GM10266 (cell line): ENCODE results near the gene THAP6.

Experiments used
- DNase-seq: peaks from one replicate; pipeline ENCODE4 v3.0.0; 2012; ENCODE audit errors: extremely low spot score
- TF ChIP-seq, protein P1 (sequence below): IDR thresholded peaks from 2 replicates; pipeline ENCODE4 v1.5.1; 2012; ENCODE audit warnings: mild to moderate bottlenecking, low read depth; ENCODE audit not compliant: control insufficient read depth, insufficient read depth; ENCODE audit errors: missing control alignments

The THAP6 gene

DNA sequence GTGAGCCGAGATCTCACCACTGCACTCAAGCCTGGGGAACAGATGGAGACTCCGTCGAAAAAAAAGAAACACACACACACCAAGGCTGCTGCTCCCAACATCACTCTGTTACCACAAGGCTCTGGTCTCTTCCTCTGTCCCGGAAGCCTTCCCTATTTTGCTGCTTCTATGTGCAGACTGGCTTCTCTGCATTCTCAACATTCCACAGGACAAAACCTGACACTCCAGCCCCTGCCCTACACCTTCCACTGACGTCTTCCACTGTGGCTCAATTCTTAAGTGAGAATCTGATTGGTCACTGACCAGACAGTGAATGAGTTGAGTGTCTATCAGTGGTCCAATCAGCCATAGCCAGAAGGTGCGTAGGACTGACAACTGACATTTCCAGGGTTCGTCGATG is 47.5 kb downstream of the THAP6 start:
- no peak for DNase-seq
- TF ChIP-seq, protein P1, sequence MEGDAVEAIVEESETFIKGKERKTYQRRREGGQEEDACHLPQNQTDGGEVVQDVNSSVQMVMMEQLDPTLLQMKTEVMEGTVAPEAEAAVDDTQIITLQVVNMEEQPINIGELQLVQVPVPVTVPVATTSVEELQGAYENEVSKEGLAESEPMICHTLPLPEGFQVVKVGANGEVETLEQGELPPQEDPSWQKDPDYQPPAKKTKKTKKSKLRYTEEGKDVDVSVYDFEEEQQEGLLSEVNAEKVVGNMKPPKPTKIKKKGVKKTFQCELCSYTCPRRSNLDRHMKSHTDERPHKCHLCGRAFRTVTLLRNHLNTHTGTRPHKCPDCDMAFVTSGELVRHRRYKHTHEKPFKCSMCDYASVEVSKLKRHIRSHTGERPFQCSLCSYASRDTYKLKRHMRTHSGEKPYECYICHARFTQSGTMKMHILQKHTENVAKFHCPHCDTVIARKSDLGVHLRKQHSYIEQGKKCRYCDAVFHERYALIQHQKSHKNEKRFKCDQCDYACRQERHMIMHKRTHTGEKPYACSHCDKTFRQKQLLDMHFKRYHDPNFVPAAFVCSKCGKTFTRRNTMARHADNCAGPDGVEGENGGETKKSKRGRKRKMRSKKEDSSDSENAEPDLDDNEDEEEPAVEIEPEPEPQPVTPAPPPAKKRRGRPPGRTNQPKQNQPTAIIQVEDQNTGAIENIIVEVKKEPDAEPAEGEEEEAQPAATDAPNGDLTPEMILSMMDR: no peak

DNA sequence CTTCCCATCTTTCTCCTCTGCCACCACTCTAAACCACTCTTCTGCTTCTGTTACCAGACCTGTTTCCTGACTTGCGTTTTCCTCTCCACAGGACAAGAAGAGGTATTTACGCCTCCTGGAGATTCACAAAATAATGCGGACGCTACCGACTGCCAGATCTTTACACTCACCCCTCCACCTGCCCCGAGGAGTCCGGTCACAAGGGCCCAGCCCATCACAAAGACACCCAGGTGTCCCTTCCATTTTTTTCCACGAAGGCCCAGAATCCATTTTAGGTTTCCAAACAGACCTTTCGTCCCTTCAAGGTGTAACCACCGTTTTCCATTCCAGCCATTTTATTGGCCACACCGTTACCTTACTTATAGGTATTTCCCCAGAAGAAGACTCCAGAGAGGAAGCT is 49.8 kb downstream of the THAP6 start:
- DNase-seq: no peak
- TF ChIP-seq, protein P1: no peak

GRCh38 chr4:75565481-75565880 is 51.2 kb downstream of the THAP6 start:
- no peak for DNase-seq
- TF ChIP-seq, protein P1: no peak

DNA sequence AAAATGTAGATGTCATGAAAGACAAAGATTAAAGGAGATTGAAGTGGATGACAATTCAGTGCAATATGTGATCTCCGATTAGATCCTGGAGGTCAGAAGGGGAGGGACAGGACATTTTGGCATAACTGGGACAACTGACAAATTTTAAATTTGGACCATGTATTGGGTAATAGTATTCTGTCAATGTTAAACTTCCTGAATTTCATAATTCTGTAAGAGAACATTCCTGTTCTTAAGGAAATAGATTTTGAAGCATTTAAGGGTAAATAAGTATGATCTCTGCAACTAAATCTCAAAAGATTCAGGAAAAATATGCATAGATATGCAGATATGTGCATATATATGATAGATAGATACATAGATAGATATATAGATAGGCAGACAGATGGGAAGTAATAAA is 52.6 kb downstream of the THAP6 start:
- no peak for DNase-seq
- TF ChIP-seq, protein P1: no peak

DNA sequence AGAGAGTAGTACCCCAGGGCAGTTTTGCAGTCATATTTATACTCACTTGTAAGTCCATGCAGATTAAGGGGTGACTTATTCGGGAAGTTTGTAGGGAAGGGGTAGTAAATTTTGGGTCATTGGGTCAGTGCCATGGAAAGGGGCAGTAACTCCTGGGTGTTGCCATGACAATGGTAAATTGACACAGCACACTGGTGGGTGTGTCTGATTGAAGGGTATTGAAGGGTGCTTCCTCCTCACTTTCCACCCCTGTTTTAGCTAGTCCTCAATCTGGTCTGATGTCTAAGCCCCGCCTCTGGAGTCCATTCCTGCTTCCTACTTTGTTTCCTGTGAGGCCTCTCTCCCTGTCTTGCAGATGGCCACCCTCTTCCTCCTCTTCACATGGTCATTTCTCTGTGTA is 53.5 kb downstream of the THAP6 start:
- TF ChIP-seq, protein P1: no peak
- no peak for DNase-seq
